ENCODE results near the gene KIF26A.

DNA sequence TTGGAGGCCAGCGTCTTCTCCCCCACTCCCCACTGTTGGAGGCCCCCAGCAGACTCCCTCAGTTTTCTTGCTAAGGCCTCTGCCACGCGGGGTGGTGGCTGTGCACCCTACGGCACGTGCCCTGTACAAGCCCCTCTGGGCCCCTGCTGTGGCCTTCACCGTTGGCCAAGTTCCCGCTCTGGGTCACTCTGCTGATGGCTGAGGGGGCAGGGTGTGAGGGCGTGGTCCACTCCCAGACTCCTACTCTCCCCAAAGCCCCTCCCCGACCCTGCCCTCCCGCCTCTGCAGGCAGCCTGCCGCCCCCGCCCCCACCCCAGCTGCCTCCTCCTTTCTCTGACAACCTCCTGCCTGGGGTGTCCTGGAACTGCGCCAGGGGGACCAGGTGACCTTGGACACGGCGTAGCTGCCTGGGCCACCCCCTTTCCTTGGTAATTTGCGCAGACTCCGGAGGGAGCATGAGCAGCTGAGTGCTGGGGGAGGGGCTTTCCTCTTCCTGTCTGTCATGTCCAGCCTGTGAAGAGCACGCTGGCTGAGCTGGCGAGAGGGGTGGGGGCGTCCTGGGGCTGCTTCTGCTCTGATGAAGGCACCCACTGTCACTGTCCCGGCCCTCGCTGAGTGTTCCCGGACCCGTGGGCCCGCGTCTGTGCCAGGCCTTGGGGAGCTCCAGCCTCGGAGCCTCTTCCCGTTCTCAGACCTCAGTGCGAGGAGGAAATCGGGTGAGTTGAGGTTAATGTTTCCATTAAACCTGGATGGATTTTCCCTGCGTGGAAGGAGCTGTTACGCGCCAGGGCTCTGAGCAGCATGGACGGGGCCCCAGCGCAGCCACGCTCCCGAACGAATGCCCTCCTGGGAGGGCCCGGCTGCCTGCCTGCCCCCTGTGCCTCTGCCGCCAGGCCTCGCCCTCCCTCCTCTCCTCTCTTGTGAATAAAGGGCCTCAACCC, 85.0 kb downstream of the KIF26A start:
- TF ChIP-seq, protein P1, sequence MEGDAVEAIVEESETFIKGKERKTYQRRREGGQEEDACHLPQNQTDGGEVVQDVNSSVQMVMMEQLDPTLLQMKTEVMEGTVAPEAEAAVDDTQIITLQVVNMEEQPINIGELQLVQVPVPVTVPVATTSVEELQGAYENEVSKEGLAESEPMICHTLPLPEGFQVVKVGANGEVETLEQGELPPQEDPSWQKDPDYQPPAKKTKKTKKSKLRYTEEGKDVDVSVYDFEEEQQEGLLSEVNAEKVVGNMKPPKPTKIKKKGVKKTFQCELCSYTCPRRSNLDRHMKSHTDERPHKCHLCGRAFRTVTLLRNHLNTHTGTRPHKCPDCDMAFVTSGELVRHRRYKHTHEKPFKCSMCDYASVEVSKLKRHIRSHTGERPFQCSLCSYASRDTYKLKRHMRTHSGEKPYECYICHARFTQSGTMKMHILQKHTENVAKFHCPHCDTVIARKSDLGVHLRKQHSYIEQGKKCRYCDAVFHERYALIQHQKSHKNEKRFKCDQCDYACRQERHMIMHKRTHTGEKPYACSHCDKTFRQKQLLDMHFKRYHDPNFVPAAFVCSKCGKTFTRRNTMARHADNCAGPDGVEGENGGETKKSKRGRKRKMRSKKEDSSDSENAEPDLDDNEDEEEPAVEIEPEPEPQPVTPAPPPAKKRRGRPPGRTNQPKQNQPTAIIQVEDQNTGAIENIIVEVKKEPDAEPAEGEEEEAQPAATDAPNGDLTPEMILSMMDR (IDR thresholded peaks at IDR 0.05 in 4 of 5, conservative IDR thresholded peaks at IDR 0.05 in 1 of 5), result no peak
- TF ChIP-seq POLR2A (IDR thresholded peaks at IDR 0.05), result no peak
